Measurements from ENCODE around the gene JARID2.

Gene JARID2

GRCh38 chr6:15449011-15449410 lies 203.1 kb downstream of the JARID2 start:
- no peak for DNase-seq

DNA sequence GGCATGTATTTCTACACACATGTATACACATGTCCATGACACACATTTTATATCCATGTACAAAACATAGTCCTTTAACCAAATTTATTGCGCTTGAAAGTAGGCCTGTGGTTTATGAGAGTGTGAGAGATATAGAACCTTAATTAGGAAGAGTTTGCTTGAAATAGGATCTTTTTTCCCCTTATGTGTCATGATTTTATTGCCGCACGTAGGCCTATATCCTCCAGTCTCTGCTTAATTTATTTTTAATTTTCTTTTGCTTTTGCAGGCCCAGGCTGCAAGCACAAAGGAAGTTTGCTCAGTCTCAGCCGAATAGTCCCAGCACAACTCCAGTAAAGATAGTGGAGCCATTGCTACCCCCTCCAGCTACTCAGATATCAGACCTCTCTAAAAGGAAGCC lies 205.9 kb downstream of the JARID2 start:
- no peak for DNase-seq

GRCh38 chr6:15452182-15452941 lies 206.5 kb downstream of the JARID2 start:
- no peak for DNase-seq

DNA sequence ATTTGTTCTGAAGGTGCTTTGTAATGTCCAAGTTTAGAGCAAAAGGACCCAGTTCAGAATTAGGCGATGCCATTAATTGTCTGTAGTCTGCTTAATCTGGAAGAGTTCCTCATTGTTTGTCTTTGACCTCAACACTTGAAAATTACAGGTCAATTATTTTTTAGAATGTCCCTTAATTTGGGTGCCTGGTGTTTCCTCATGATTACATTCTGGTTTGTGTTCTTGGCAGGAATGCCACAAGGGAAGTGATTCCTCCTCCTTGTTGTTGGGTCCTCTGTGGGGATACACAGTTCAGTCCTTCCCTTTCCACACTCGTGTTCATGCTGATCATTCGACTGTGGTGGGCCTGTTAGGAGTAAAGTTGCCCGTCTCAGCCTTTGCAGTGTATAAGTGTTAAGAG lies 207.3 kb downstream of the JARID2 start:
- DNase-seq, result no peak

DNA sequence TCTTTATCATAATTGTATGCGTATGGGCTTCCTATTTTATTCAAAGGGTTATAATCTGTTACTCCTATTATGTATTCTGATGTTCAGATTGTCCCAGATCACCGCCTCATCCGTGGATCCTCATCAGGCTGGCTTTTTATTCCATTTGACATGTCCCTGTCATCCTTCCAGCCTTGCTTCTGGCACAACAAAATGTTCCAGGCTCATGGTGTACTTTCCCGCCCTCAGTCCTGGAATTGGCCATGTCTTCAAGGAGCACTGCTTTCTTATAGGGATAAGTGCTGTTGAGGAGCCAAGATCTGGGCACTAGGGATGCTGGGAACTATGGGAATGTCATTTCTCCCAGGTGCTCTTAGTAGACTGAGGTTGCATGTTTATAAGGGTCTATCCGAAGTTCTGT lies 207.8 kb downstream of the JARID2 start:
- no peak for DNase-seq

- DNase-seq, result no peak
Measured at GRCh38 chr6:15456422-15456821, 210.6 kb downstream of the JARID2 start.

GRCh38 chr6:15457121-15457650 lies 211.3 kb downstream of the JARID2 start:
- DNase-seq, result no peak

- DNase-seq, result no peak
Measured at GRCh38 chr6:15458021-15458459, 212.2 kb downstream of the JARID2 start.

GRCh38 chr6:15460110-15460727 lies 214.3 kb downstream of the JARID2 start:
- DNase-seq, result no peak

- DNase-seq, result no peak
Measured at GRCh38 chr6:15461127-15461944, 215.5 kb downstream of the JARID2 start.

GRCh38 chr6:15462256-15462655 lies 216.4 kb downstream of the JARID2 start:
- no peak for DNase-seq

DNA sequence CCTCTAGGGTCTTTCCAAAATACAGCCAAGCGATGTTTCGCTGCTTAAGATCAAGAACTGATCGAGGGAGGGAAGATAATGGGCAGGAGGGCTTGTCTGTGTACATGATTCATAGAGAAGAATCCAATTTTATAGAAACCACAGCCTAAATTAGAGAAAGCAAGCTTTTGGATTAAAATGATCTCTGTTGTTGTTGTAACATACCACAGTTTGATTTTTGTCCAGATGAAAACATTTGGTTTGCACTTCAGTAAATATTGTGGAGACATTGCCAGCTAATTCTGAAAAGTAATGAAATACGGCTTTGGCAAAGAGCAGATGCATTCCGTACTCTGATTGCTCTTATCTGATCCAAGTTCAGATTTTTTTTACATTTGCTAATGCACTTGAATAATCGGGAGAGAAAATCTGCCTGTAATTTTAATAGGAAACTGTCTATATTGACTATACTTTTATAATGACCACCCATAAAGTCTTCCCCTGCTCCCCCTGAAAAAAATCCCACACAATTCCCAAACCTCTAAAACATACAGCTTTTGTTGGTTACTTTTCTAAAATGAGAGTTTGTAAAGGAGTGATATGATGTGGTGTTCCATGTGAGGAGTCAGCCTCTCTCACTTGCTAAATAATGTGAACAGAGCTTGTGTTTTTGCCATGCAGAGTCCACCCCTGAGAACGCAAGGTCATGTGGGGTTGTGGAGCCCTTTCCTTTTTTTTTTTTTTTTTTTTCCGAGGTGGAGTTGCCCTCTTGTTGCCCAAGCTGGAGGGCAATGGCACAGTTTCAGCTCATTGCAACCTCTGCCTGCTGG lies 217.1 kb downstream of the JARID2 start:
- DNase-seq, result no peak

DNA sequence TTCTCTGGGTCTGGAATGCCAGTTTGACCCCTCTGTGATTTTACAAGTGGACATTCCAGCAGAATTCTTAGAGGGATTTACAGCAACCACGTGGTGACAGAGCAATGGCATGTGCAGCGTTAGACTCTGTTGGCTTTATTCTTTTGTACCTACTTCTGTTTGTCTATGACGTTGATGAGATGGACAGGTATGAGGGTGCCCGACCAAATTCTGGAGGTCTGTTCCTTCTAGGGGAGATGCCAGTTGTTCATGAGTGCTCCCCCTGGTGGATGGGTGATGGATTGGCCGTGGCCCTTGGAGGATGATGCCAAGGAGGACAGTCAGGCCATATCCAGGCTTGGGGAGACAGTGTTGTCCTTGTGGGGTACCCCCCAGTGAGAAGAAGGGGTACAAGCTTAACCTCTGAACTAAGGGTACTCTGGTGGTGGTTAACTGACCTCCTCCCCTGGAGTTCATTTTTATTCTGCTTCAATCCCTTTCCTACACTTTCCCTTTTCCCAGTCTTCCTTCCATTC lies 218.4 kb downstream of the JARID2 start:
- no peak for DNase-seq

DNA sequence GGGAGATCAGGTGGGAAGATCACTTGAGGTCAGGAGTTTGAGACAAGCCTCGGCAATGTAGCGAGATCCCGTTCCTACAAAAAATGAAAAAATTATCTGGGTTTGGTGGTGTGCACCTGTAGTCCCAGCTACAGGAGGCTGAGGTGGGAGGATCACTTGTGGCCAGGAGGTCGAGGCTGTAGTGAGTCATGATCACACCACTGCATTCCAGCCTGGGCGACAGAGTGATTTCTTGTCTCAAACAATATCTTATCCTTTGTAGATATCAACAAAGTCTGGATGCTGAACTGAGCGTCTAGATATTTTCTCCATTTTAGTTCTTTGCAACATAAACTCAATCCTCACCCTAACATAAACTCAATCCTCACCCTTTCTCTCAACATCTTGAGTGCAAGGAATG lies 219.3 kb downstream of the JARID2 start:
- DNase-seq, result no peak

DNA sequence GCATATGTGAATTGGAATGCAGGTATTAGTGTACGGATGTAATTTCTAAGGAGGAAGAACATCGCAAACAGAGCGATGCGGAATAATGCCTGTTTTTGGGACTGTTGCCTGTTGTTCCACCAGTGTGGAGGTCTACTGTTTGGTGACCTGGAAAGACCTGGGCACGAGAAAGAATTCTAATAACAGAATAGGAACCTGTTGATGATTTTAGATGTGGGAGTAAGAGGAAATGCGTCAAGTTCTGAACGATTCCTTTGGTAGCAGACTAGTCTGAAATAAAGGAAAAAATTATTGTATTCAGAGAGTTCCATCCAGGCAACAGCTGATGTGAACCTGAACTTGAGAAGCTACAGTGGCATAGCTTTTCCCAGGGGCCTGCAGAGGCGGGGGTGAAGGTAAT lies 224.9 kb downstream of the JARID2 start:
- no peak for DNase-seq

DNA sequence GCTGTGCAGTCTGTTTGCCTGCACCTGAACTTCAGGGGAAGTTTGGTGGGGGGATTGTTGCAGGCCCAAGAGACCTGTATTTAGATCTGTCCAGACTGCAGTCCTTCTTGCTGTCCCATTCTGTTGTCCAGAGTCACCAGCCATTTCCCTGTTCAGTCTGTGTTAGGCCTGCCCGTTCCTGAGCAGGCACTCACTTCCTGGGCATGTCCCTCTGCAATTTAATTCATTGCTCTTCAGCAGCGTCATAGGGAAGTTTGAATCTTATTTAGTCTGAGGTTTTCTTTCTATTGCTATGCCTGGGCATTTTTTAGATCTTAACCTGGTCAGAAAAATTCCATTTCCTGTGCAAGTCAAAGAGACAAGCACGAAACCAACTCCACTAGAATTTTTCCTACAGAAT lies 226.8 kb downstream of the JARID2 start:
- DNase-seq, result no peak

GRCh38 chr6:15473174-15473573 lies 227.3 kb downstream of the JARID2 start:
- DNase-seq, result no peak

DNA sequence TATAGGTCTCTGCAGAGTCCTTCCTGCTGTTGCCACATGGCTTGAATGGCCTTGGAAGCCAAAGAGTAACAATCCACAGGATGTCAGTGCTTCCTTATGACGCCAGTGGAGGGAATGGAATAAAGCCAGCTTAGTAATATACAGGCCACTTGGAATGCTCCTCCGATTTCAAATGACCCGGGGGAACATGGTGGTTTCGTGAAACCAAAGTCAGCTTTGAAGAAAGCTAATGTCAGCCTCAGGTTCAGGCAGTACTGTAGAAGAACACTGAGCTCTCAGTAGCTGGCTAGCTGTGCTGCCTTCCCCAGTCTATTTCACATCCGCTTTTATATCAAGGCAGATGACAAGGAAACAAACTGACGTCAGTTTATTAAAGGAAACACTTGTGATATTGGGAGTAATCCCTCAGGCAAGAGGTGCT lies 227.9 kb downstream of the JARID2 start:
- no peak for DNase-seq

- no peak for DNase-seq
Measured at GRCh38 chr6:15474196-15474595, 228.3 kb downstream of the JARID2 start.

DNA sequence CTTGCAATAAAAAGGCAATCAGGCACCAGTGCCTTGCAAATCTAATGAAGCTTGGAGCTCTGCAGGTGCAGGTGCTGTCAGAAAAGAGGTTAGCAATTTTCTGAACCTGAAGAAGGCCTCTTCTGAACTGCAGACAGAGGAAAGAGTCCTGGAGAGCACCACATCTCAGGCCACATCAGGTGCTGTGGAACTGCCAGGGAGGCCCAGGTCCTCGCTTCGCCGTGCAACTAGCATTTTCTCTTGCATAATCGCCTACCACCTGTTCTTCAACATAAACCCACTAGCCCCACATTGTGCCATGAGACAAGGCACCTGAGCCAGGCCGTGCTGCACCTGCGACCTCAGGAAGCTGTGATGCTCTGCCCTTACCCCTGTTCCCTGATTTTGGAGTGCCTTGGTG lies 229.4 kb downstream of the JARID2 start:
- DNase-seq, result no peak

GRCh38 chr6:15475872-15476271 lies 230.0 kb downstream of the JARID2 start:
- no peak for DNase-seq

GRCh38 chr6:15476631-15477380 lies 230.9 kb downstream of the JARID2 start:
- DNase-seq, result no peak
